Heart left ventricle (tissue), 16 donors: Measurements from ENCODE around the gene VGLL4. TPM values are rescaled to one million over a fixed set of nuclear protein-coding genes. Genes with fewer than 3 reads are reported as not detected.
A peak's percentile ranks its signal among the peaks of the same experiment; 100 is the strongest.

ENCODE experiments used
- ATAC-seq, 4 donors: fragments of 200-7000 bp; cut with Tn5 transposase; one replicate each; pipeline ENCODE4 v1.9.1; 2020 to 2022; ENCODE audit warnings: moderate library complexity in 4 of 4, mild to moderate bottlenecking in 3 of 4, moderate number of reproducible peaks in 1 of 4
- DNase-seq, 5 donors: peaks; one replicate each; pipeline ENCODE4 v3.0.0-alpha.2; 2020
- H3K27ac ChIP-seq, 12 donors: fragments of 200-600 bp; sonication (generic) in 4 of 12; one replicate each; pipeline versions ENCODE4 v1.5.0 to v1.8.0; 2016 to 2022; ENCODE audit warnings: mild to moderate bottlenecking in 2 of 12
- H3K27me3 ChIP-seq, 9 donors: fragments of 200-600 bp; sonication (generic) in 2 of 9; one replicate each; pipeline versions ENCODE4 v1.5.1 to v1.8.0; 2016 to 2022; ENCODE audit warnings: mild to moderate bottlenecking in 3 of 9
- H3K36me3 ChIP-seq, 9 donors: fragments of 200-600 bp; sonication (generic) in 2 of 9; one replicate each; pipeline versions ENCODE4 v1.5.0 to v1.8.0; 2018 to 2022; ENCODE audit warnings: mild to moderate bottlenecking in 2 of 9
- H3K4me1 ChIP-seq, 12 donors: fragments of 200-600 bp; sonication (generic) in 4 of 12; one replicate each; pipeline versions ENCODE4 v1.5.0 to v1.8.0; 2016 to 2022; ENCODE audit warnings: mild to moderate bottlenecking in 3 of 12
- H3K4me3 ChIP-seq, 12 donors: fragments of 200-600 bp; sonication (generic) in 4 of 12; one replicate each; pipeline versions ENCODE4 v1.5.0 to v1.8.0; 2017 to 2022; ENCODE audit warnings: mild to moderate bottlenecking in 9 of 12, moderate library complexity in 4 of 12
- H3K9me3 ChIP-seq, 12 donors: fragments of 200-600 bp; sonication (generic) in 4 of 12; one replicate each; pipeline versions ENCODE4 v1.5.0 to v1.8.0; 2016 to 2022; ENCODE audit warnings: mild to moderate bottlenecking in 1 of 12
- POLR2A ChIP-seq, 2 donors: fragments of 450-650 bp; IDR thresholded peaks; one replicate each; pipeline ENCODE4 v1.6.1; 2017; ENCODE audit warnings: antibody characterized with exemption in 2 of 2, mild to moderate bottlenecking in 2 of 2, moderate library complexity in 2 of 2
- WGBS, 4 donors: extraction: QIAGEN DNeasy Blood & Tissue Kit in 2 of 4; methylation state at CpG; one replicate each; pipeline versions ENCODE4 v1.1.5 to v1.1.7; 2013 to 2018; 5-methylcytosine and 5-hydroxymethylcytosine counted together
- intact Hi-C, 10 donors: fragments of 100-400 bp; cut with DNase I; formaldehyde crosslinking; loops; one replicate each; pipeline versions ENCODE4 v1.11.1 to v1.14.2; 2022
- polyA plus RNA-seq, 2 donors: library from polyadenylated mRNA; stranded (reverse); fragments of 200-250 nt; gene quantifications; one replicate each; pipeline ENCODE4 v1.2.3, GENCODE V29; 2013
- total RNA-seq, 9 donors: library from RNA; depleted of rRNA in 2 of 9; stranded (reverse); fragments of >200 nt in 2 of 9; fragmentation: NEBNext Ultra II Directional in 3 of 9; extraction: Animal tissue kit (Norgen Biotek cat#: 25700) in 3 of 9; gene quantifications; one replicate each; pipeline versions ENCODE4 v1.1.0 to v1.2.4, GENCODE V29; 2016 to 2023
- TF ChIP-seq, protein P1 (sequence below), 12 donors: fragments of 200-600 bp; sonication (generic) in 4 of 12; IDR thresholded peaks; one replicate each; pipeline versions ENCODE4 v1.5.0 to v1.8.0; 2018 to 2022; ENCODE audit warnings: antibody characterized with exemption in 12 of 12, mild to moderate bottlenecking in 5 of 12
- donor health status: ischemic (EF 13 %, LVEDD 7.1; RV severe dilation, severe dysfunction).
- donor health status: healthy with polysubstance abuse.
- donor health status: DM: no; HTN: yes; CAD: no.
- donor health status: DM: no; HTN: no; CAD: no.
- donor health status: ischemic (EF 25% LVEDD 6.9; RV normal size, moderate dysfunction).
- donor health status: ischemic (EF 25% LVEDD 5.7; RV mildly dilated, moderate dysfunction).
- donor health status: healthy.
- donor health status: DM: yes; HTN: yes; CAD: no.
- donor health status: ischemic (EF 35%, LVEDD 5.7; RV mildly dilated, moderate dysfunction).
- donor health status: nonischemic (EF 11% LVEDD 7.7; RV severe dilation, severe dysfunction).
- donor health status: DM: yes; HTN: yes; CAD: no.
- donor health status: PGD.
- donor health status: ischemic (EF 29% LVEDD 5.4; RV normal size, mild dysfunction).
- donor health status: nonischemic (EF 23%, LVEDD 6.1; RV moderate dilation, normal function).

Gene VGLL4
- total and polyA plus RNA-seq, 11 donors = 24.0 to 40.4 (median 27.0) TPM

DNA sequence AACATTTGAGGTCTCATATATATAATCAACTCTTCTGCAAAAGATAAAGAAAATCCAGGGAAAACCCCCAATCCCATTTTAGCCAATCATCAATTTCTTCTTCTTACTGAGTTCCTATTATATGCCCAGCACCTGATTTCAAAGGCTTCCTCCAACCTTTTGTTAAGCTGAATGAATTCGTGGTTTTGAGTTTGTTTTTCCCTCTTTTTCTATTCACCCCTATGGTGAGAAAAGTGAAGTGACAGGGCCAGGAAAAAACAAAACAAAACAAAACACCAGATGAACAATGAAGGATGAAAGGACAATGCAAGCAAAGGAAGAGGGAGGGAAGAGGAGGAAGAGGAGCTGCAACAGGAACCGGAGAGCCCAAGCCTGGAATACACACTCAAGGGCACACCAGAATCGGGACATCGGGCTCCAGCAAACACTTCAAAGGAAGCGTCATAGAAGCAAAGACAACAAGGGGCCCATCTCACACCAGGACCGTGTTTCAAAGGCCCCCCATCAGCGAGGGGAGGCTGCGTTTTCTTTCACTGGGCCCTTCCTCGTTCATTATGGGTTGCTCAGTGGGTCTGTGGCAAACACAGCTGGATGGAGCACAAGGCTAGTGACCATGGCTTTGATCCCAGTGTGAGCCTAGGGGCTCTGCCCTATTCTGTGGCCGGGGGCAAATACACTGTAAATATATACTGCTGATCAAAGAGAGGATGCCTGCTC lies 50.2 kb downstream of the VGLL4 start:
- WGBS, 4 donors = 37 to 49% (median 43%) methylated on average over 10 of the region's 10 CpGs
- intact Hi-C loops = loop anchor here in 2 of 10 donors (5.0 kb wide), 1 partner anchor 49 kb away; the partner anchor contains the start of gene VGLL4 (in 2 of the 2)
- peak overlapping the region; percentile 52 to 84 (median 72) for H3K27ac ChIP-seq
- H3K4me3 ChIP-seq = no peak overlapping the region
- peaks cover 23 to 78% (median 66%) of the 10 kb centered on the region in 12 donors for H3K4me1 ChIP-seq
- no peak for ATAC-seq
- no peak for DNase-seq
- H3K27me3 ChIP-seq = no peaks in the 10 kb centered on the region
- TF ChIP-seq, protein P1, sequence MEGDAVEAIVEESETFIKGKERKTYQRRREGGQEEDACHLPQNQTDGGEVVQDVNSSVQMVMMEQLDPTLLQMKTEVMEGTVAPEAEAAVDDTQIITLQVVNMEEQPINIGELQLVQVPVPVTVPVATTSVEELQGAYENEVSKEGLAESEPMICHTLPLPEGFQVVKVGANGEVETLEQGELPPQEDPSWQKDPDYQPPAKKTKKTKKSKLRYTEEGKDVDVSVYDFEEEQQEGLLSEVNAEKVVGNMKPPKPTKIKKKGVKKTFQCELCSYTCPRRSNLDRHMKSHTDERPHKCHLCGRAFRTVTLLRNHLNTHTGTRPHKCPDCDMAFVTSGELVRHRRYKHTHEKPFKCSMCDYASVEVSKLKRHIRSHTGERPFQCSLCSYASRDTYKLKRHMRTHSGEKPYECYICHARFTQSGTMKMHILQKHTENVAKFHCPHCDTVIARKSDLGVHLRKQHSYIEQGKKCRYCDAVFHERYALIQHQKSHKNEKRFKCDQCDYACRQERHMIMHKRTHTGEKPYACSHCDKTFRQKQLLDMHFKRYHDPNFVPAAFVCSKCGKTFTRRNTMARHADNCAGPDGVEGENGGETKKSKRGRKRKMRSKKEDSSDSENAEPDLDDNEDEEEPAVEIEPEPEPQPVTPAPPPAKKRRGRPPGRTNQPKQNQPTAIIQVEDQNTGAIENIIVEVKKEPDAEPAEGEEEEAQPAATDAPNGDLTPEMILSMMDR (IDR thresholded peaks at IDR 0.05) = no peak
- no peak for TF ChIP-seq POLR2A (IDR thresholded peaks at IDR 0.05)
- no peaks in the 10 kb centered on the region for H3K9me3 ChIP-seq
- H3K36me3 ChIP-seq = peaks cover 0 to 6% (median 0%) of the 10 kb centered on the region in 9 donors

DNA sequence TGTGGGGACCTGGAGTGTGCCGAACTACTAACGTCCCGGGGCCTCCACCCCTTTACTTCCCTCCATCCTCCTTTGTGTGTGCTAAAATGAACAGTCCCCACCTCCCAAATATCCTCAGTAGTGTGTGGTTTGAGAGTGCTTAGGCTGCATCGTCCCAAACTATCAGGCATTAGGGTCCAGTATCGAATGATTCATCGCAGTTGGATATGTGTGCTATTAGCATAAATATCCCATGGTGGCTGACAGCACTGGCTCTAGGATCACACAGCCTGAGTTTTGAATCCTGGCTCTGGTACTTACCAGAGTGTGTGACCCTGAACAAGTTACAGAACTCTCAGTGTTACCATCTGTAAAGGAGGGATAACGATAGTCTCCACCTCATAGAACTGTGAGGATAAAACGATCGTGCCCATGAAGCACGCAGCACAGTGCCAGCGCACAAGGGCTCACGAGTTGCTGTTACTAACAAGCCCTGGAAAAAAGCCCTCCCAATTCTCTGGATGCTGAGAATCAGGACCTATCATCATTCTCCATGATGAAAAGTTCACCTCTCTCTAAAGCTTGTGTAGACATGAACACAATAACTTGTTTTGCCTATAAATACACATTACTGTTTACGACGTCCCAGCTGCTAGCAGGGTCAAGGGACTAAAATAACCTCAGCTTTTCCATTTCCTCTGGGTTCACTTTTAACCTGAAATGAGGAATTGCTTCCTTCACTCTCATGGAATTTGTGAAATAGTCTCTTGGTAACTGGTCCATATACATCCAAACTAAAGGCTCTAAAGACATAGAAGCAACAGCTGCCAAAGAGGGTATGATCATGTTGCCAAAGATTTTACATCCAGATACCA lies 51.0 kb downstream of the VGLL4 start:
- Histone ChIP-seq H3K27me3 (no peaks in the 10 kb centered on the region), H3K36me3 (peaks cover 0 to 6% (median 0%) of the 10 kb centered on the region in 9 donors), H3K4me1 (peaks cover 27 to 79% (median 70%) of the 10 kb centered on the region in 12 donors), H3K9me3 (no peaks in the 10 kb centered on the region), H3K27ac (peak overlapping the region; percentile 52 to 84 (median 72)), H3K4me3 (no peak overlapping the region)
- TF ChIP-seq POLR2A (IDR thresholded peaks at IDR 0.05) = no peak
- TF ChIP-seq, protein P1 (IDR thresholded peaks at IDR 0.05) = no peak
- WGBS, 4 donors = 17 to 39% (median 26%) methylated on average over 12 to 14 of the region's 14 CpGs
- DNase-seq = no peak
- intact Hi-C loops = loop anchor here in 2 of 10 donors (5.0 kb wide), 1 partner anchor 50 kb away; the partner anchor contains the start of gene VGLL4 (in 2 of the 2)
- ATAC-seq = peak; percentile 3 to 31 (median 15)

DNA sequence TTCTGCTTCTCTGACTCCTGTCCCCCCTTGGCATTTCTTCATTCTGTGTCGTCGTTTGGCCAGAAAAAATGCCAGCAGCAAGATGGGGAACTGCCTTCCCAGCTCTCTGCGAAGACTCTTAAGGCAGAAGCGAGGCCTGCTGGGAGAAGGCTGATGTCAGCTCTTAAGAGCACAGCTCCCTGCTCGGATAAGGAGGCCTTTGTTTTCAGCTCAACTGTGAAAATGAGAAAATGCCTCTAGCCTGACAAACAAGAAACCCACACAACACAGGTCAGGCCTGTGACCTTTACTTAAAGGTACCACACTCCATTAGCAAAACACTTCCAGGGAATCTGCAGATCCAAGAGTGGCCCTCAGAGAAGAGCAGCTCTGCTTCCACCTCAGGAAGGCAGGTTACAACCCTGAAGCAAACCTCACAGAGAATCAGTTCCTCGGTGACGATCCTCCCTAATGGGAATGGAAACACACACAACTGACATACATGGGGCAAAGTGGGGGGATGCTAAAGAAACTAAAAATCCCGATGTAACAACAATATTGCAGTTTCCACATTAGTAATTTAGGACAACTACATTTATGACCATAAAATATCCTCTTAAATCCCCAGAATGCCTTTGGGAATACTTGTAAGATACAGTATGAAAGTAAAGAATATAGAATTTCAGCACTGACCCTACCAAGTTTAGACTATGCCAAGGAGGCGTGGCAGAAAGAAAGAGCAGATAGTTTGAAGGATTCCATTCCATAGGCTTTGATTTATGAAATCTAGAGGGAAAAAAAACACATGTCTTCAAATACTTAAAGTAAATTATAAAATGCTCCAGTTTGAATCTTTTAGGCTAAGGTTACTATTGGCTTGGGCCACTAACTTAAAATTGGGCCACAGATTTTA lies 52.1 kb downstream of the VGLL4 start:
- peak; percentile 35 to 88 (median 82) for ATAC-seq
- WGBS, 4 donors = 14 to 24% (median 18%) methylated on average over 9 of the region's 9 CpGs
- H3K4me3 ChIP-seq = peak overlapping the region in 5 of 12 donors; percentile 1 to 22 (median 12)

More for the DNA sequence above, 52.1 kb downstream of the VGLL4 start:
- no peaks in the 10 kb centered on the region for H3K9me3 ChIP-seq
- intact Hi-C loops = loop anchor here in 3 of 10 donors (2.0 to 5.0 kb wide), 2 partner anchors 51 kb away; partner anchors contain the start of gene VGLL4 (in 3 of the 3)
- H3K27me3 ChIP-seq = no peaks in the 10 kb centered on the region
- TF ChIP-seq, protein P1 (IDR thresholded peaks at IDR 0.05) = no peak
- no peak for TF ChIP-seq POLR2A (IDR thresholded peaks at IDR 0.05)
- H3K27ac ChIP-seq = peak overlapping the region; percentile 52 to 84 (median 72)
- H3K36me3 ChIP-seq = peaks cover 0 to 6% (median 0%) of the 10 kb centered on the region in 9 donors
- H3K4me1 ChIP-seq = peaks cover 26 to 84% (median 73%) of the 10 kb centered on the region in 12 donors
- DNase-seq = peak in 4 of 5 donors; percentile 50 to 76 (median 64)
